ENCODE results near the gene MPDZ.

DNA sequence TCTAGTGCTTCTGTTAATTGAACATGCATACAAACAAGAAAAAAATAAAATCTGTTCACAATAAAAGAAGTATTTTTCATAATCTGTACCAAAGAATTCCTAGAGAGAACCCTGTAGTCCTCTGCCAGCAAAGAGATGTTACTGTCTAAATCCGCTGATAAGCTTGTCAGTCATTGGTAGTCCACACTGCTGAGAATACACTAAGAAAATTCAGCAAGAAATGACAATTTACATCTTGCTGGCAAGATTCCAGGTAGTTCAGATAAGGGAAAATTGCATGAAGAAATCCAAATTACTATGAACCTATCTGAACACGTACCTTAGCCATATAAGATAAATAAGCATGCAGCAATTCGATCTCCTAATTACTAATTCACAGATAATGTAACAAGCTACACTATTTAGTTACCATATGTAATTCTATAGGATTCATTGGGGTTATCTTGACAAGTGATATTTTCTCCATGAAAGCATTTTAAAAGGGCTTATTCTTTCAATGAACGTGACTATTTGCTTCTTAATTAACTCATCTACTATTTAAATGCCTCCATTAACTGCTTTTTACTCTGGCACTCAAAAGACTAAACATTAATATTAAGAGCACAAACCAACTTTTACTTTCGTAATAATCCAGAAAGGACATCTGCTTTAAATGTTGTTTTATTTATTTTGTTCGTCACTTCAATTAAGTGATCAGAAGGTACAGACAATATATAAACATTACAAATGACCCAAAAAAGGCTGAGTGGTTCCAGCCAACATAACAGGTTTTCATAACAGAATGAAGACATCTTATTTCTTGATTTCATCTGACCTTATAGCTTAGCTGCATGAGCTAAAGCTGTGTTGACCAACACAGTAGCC is 9.7 kb downstream of the MPDZ start:
- TF ChIP-seq, protein P1, sequence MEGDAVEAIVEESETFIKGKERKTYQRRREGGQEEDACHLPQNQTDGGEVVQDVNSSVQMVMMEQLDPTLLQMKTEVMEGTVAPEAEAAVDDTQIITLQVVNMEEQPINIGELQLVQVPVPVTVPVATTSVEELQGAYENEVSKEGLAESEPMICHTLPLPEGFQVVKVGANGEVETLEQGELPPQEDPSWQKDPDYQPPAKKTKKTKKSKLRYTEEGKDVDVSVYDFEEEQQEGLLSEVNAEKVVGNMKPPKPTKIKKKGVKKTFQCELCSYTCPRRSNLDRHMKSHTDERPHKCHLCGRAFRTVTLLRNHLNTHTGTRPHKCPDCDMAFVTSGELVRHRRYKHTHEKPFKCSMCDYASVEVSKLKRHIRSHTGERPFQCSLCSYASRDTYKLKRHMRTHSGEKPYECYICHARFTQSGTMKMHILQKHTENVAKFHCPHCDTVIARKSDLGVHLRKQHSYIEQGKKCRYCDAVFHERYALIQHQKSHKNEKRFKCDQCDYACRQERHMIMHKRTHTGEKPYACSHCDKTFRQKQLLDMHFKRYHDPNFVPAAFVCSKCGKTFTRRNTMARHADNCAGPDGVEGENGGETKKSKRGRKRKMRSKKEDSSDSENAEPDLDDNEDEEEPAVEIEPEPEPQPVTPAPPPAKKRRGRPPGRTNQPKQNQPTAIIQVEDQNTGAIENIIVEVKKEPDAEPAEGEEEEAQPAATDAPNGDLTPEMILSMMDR (conservative IDR thresholded peaks at IDR 0.05; ENCODE audit: low read depth, low read length): no peak
- TF ChIP-seq MAZ (IDR thresholded peaks at IDR 0.05; ENCODE audit: borderline replicate concordance, low read depth, low read length): no peak
- TF ChIP-seq MXI1 (IDR thresholded peaks at IDR 0.05; ENCODE audit: borderline replicate concordance, low read depth, low read length): no peak
- TF ChIP-seq RFX5 (IDR thresholded peaks at IDR 0.05; ENCODE audit: low read depth, low read length): no peak
- TF ChIP-seq, protein P2, sequence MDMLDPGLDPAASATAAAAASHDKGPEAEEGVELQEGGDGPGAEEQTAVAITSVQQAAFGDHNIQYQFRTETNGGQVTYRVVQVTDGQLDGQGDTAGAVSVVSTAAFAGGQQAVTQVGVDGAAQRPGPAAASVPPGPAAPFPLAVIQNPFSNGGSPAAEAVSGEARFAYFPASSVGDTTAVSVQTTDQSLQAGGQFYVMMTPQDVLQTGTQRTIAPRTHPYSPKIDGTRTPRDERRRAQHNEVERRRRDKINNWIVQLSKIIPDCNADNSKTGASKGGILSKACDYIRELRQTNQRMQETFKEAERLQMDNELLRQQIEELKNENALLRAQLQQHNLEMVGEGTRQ (IDR thresholded peaks at IDR 0.05; ENCODE audit: low read depth, low read length): no peak
- TF ChIP-seq CEBPB (IDR thresholded peaks at IDR 0.05; ENCODE audit: low read depth, low read length): no peak
- TF ChIP-seq BHLHE40 (IDR thresholded peaks at IDR 0.05; ENCODE audit: low read depth, low read length): no peak
- no peak for TF ChIP-seq FOS (IDR thresholded peaks at IDR 0.05; ENCODE audit: low read depth, low read length)
- TF ChIP-seq POLR2A (IDR thresholded peaks at IDR 0.05; ENCODE audit: low read depth, low read length): no peak
- no peak for TF ChIP-seq RAD21 (IDR thresholded peaks at IDR 0.05; ENCODE audit: low read length)
- TF ChIP-seq MAFK (IDR thresholded peaks at IDR 0.05; ENCODE audit: low read depth, low read length): no peak
- TF ChIP-seq CHD1 (IDR thresholded peaks at IDR 0.05; ENCODE audit: low read depth, low read length): no peak
- TF ChIP-seq, protein P3, sequence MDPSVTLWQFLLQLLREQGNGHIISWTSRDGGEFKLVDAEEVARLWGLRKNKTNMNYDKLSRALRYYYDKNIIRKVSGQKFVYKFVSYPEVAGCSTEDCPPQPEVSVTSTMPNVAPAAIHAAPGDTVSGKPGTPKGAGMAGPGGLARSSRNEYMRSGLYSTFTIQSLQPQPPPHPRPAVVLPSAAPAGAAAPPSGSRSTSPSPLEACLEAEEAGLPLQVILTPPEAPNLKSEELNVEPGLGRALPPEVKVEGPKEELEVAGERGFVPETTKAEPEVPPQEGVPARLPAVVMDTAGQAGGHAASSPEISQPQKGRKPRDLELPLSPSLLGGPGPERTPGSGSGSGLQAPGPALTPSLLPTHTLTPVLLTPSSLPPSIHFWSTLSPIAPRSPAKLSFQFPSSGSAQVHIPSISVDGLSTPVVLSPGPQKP (IDR thresholded peaks at IDR 0.05; ENCODE audit: borderline replicate concordance, low read depth, low read length): no peak
